ENCODE results near the gene PAEP.
"Not testable (repeated sequence)": the region's sequence is repeated elsewhere in the genome, so short reads cannot be mapped to it uniquely, and the experiment has no call there.

PAEP gene

DNA sequence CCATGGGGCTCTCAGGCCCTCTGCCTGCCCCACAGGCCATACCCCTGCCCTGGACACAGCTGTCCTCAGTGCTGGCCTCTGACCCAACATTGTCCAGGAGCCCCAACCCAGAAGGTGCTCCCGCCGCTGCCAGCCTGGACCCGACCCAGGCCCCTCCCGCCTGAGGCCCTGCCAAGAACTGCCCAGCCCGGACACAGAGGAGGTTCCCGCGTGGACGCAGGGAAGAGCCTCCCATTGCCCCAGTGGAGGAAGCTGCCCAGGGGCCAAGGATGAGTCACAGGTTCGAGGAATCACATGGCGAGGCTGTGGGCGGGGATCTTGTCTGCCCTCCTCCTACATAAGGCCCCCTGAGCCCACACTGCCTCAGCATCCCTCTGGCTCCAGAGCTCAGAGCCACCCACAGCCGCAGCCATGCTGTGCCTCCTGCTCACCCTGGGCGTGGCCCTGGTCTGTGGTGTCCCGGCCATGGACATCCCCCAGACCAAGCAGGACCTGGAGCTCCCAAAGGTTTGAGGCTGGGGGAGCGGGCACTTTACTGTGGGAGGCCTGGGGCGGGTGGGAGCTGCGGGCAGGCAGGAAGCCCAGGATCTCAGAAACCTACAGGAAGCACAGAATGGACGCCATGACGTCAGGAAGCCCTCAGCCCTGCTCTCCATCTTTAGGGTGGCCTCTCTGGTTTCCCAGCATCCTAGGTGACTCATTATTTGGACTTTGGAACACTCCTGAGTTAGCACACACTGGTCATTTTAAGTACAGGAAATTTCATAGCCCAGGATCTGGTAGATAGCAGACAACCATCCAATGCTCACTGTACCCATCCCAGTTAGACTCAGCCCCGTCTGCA is at the start of gene PAEP:
TSS of gene PAEP (plus strand) at position 366 of the 844 bp plus-strand sequence.
- no peak for DNase-seq

DNA sequence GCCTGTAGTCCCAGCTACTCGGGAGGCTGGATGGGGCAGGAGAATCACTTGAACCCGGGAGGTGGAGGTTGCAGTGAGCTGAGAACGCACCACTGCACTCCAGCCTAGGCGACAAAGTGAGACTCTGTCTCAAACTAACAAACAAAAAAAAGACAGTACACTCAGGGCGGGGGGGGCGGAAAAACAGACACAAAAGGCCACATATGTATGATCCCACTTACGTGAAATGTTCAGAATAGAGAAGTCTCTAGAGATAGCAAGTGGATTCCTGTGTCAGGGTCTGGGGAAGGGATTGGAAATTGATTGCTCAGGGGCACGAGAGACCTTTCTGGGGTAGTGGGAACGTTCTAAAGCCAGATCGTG is 49.3 kb upstream of the PAEP start:
- DNase-seq = no peak

DNA sequence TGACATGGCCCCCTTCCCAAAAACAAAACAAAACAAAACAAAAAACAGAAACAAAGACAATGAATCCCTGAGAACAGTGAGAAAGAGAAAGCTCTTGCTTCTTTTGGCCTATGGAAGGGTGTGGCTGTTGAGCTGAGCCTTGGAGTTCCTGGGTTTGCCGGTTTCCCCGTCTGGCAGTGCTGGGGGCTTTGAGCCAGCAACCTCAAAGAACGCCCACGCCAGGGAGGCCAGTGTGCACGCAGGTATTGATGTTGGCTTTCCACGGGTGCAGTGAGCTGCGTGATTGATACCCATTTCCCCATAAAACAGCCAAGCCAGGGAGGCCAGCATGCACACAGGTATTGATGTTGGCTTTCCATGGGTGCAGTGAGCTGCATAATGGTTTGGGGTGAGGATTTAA is 48.7 kb upstream of the PAEP start:
- no peak for DNase-seq

DNA sequence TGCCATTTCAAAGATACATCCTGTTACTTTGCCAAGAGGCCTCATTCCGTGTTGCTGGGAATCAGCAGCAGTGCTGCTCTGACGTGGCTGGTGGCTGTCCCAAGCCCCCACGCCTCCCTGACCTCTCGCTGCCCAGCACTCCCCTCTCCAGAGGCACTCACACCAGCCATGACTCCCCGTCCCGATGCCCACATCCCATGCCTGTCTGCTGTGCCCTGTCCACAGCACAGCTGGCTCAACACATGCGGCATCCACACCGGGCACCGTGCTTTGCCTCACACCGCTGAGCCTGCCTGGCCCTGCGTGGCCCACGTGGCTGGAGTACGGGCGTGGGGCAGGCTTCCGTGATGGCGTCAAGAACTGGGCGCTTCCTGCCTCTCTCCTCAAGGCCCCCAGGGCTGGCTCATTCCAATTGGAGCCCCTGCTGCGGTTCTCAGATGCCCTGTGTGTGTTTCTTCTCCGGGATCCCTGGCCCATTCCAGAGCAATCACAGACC is 48.2 kb upstream of the PAEP start:
- no peak for DNase-seq

DNA sequence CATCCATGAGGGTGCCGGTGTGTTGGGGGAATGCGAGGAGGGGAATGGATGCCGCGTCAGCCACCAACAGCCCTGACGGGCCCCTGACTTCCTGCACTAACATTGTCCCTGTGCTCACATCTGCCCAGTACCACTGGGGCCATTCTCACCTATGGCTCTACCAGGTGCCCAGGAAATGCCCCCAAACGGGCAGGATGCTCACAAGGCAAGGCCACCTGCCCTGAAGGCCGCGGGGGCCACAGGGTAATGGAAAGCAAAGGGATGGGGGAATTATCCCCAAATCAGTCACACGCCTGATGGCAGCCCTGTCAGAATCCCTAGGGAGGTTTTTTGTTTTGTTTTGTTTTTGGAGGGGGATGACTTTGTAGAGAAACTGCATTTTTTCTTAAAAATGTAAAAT is 47.6 kb upstream of the PAEP start:
- not testable (repeated sequence) for DNase-seq

DNA sequence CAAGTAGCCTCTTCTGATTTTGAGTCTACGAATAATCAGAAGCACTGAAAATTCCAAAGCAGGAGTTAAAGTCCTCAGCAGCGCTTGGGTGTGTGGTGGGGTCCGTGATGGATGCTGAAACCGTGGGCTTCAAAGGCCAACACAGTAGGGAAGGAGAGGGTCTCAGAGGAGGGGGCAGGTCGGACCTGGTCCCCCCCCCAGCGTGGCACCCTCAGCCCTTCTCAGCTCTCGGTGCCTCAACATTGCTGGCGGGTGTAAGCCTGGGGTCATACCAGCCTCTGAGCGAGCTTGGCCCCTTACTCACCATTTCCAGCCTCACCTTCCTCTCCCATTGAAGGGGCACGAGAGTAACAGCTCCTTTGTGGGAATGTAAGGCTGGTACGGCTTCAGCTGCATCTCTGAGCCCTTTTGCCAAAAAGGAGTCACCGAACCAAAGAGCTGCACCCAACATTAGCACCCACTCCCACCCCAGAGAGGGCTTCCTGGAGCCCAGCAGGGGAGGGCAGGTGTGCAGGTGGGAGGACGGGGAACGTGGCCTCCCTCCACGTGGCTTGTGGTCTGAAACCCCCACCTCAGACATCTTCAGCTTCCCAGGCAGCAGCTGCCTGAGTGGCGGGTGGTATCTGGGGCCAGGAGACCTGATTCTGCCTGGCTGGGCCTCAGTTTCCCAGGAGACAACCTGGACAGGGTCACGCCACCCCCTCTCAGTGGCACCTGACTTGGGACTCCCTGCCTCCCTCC is 47.0 kb upstream of the PAEP start:
- no peak for DNase-seq

DNA sequence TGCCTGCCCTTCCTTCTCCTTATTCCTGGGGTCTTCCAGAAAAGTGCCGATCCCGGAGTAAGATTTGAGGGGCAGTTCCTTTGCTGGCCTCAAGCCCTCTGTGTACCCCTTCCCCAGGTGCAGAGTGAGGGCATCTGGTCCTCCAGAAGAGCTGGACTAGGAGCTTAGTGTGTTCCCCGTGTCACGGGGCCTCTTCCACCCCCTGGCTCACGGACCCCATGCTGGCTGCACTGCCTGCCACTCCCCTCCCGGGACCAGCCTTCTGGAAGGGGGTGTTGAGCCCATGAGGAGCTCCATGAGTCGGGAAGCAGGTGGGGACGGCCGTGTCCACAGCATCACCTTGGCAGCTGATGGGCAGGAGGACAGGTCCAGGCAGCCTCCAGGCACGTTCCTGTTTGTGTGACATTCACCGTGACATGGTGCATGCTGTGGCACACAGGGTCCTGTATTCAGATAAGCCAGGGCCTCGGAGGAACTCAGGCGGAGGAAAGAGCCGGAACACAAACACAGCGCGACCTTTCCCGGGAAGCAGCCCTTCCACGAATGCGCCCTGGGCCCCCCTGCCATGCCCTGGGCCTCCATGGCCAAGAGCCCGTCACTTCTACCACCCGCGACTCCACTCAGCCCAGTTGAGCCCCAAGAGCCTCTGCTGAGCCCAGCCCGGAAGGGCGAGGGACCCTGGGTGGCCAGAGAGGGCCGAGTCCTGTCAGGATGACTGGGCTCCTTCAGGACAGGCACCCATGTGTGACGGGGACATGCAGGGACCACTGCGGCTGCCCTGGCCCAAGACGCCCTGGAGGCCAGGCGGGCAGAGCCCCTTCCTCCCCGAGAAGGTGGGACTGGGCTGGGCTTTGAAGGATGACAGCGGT is 46.2 kb upstream of the PAEP start:
- no peak for DNase-seq

DNA sequence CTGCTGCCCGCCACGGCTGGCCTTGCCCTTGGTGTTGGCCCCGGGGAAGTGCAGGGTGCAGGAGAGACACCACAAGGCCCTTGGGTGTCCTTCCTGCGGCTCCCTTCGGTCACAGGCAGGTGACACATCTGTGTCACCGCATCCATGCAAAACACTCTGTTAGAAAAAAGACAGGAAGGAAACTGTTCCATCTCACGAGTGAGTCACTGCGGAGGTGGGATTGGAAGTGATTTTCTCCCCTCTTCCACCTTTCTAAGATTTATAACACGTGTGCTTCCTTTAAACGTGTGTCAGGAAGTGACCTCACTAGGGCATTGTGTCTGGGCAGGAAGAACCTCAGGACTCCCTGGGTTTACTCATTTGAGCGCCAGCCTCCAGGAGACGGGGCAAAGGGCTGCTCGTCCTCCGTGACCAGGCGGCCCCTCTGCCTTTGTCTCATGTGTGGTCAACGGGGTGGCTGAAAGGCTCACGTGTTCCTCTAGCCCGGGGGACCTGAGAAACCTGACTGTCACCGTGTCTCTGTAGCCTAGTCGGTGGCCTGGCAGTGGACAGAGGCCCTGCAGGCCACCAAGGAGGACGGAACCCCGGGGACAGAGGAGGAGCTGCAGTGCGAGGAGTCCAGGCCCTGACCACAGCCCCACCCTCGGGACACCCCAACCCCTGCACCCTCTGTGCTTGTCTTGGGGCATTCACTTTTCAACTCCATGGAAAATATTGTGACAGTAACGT is 45.3 kb upstream of the PAEP start:
- no peak for DNase-seq

DNA sequence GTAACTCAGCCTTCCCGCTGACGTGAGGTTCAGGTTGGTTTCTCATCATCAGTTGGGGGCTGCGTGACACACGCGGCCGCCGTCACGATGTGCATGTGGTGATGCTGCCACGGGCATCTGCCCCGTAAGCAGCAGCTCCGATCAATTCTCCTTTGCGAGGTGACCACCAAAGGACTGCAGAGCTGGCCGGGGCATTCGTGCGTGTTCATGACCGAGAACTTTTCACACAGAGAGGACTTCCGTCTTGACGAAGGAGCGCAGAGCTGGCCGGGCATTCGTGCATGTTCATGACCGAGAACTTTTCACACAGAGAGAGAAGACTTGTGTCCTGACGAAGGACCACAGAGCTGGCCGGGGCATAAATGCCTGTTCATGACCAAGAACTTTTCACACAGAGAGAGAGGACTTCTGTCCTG is 44.1 kb upstream of the PAEP start:
- DNase-seq = no peak

DNA sequence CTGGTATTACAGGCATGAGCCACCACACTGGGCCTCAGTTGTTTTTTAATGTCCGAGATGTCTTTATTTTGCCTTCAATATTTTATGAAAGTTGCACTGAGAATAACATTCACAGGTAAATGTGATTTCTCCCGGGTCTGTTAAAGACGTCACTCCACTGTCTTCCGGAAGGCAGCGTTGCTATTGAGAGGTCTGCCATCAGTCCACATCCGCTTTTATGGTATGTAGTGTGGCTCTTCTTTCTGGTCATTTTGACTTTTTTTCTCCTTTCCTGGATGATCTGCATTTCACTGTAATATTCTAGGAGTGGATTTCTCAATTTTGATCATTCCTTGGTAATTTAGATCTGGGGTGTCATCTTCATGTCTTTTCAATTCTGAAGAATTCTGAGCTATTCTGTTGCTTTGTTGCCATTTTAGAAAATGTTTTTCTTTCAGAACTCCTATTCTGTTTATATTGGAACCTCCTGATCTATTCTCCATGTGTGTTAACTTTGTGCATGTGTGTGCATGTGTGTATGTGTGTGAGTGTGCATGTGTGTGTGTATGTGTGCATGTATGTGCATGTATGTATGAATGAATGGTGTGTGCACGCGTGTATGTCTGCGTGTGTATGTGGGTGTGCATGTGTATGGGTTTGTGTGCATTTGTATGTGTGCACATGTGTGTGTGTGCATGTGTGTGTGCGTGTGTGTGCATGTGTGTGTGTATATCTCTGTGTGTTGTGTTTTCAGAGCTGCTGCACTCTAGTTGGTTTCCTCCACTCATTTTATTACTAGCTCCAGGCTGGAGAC is 42.2 kb upstream of the PAEP start:
- no peak for DNase-seq

DNA sequence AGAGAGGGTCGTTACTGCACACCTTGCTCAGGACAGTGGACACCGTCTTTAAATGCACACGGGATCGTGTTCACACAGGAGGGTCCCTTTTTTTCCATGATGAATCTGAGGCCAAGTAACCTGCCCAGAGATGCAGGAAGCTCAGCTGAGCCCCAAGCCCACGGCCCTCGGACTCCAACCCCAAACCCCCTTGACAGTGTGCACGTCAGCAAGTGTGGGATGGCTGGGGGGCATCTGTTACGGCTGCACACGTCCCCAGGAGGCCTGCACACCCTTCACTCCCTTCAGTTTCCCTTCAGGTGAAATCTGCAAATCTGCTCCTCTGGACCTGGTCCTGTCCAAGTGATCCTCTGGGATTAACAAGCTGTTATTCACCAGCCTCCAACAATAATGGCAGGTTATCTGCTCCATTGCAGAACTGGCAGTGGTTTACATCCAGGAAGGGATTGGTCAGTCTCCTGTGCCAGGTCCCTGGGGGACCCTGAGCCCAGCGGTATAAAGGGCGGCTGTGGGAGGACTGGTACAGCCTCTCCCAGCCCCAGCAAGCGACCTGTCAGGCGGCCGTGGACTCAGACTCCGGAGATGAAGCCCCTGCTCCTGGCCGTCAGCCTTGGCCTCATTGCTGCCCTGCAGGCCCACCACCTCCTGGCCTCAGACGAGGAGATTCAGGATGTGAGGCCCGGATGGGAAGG is 40.5 kb upstream of the PAEP start, which contains the start of gene LCN1:
TSS of gene LCN1 (plus strand) at position 525 of the 692 bp plus-strand sequence. CDS start at position 583, 58 bp downstream.
- DNase-seq = no peak

DNA sequence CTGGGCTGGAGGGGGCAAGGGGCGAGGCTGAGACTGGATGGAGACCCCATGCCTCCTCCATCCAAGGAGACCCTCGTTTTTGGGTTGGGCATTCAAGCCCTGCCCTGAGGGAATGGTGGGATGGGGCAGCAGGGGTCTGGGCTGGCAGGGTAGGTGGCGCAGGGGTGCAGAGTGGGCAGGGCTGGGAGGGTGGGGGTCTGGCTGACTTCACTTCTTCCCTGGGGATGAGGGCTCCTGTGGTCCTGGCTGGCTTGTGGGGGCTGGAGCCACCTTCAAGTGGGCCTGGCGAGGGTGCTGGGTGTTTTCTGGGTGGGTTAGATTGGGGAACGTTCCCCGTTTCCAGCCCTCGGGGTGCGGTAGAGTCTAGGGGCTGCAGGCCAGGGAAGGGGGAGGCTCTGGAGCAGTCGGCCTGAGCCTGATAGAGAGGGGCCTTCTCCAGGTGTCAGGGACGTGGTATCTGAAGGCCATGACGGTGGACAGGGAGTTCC is 39.9 kb upstream of the PAEP start:
- no peak for DNase-seq

DNA sequence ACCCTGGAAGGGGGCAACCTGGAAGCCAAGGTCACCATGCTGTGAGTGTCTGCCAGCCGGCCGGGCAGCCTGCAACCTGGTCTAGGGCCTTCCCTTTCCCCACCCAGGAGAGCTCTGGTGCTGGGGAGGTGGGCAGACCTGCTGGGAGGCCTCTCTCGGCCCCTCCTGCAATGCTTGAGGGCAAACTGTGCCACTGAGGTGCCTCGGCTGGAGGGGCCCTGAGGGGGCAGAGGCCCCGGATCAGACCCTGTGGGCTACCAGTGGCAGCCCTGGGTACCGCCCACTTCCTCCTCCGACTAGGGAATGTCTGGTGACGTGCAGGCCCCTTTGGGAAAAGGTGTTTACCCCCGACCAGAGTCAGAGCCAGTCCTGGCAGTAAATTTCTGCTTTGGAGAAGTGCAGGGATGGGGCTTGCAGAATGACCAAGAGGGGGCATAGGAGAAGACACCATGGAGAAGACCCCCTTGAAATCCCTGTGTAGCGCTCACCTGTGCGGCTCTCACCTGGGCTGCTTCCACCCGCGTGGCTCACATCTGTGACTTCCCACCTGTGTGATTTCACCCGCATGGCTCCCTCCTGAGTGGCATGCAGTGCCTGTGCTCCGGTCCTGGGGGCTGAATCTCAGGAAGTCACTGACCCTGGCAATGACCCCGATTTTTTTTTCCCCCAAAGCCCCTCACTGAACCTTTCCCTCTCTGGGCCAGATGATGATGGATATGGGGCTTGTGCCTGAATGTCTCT is 39.2 kb upstream of the PAEP start:
- DNase-seq = no peak

DNA sequence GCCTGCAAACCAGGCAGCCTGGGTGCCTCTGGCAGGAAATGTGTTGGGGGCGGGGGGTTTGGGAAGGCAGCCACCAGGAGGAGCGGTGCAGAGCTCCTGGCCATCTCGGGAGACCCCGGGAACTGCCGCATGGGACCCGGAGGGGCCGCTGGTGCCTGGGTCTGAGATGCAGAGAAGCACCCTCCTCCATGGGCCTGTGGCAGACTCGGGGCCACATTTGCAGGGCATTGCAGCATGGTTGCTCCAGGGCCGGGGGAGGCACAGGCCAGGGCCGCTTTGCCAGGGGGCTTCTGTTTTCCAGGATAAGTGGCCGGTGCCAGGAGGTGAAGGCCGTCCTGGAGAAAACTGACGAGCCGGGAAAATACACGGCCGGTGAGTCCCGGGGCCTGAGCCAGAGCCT is 38.6 kb upstream of the PAEP start:
- no peak for DNase-seq

DNA sequence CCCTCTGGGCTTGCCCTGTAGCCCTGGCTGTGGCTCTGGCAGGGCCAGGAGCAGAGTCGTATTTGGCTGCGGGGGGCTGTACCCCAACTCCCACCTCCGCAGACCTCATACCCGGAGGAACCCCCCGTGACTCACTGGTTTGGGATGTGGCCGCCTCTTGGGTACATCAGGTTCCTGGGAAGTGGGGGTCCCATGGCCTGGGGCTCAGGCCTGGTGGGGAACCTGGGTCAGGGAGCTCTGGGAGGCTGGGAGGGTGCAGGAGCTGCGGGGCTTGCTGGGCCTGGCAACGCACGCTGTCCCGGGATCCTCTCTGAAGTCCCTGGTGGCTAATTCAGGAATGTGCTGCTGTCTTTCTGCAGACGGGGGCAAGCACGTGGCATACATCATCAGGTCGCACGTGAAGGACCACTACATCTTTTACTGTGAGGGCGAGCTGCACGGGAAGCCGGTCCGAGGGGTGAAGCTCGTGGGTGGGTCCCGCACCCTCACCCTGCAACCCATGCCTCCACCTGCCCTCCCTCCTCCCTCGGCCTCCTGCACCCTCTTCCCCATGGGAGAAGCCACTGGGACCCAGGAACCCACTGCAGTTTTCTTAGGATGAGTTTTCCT is 37.9 kb upstream of the PAEP start:
- DNase-seq = no peak

DNA sequence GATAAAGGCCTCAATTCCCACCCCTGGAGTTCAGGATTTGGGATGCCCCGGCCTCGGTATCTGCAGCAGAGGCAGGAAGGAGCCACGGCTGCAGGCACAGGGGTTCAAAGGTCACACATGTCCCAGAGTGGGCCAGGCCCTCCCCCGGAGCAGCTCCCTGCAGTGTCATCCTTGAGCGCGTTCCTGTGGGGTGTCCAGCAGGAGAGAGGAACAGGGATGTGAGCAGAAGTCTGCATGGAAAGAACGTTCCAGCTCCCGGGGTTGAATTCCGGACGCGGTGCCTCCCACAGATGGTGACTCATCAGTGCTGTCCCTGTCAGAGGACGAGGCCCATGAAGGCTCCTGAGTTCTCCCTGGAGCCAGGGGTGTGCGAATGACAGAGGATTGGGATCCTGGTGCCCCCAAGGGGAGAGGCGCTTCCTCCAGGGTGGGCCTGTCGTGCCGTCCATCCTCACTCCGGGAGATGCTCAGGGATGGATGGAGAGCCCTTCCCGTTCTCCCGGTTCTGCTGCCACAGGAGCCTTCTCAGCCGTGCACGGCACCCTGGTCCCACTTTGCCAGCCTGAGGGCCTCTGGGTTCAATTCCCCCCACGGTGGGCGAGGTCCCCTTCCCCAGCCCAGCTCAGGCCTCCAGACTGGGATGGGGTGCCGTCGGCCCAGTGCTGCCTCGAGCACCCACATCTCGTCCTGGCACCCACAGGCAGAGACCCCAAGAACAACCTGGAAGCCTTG is 37.3 kb upstream of the PAEP start:
- DNase-seq = no peak

DNA sequence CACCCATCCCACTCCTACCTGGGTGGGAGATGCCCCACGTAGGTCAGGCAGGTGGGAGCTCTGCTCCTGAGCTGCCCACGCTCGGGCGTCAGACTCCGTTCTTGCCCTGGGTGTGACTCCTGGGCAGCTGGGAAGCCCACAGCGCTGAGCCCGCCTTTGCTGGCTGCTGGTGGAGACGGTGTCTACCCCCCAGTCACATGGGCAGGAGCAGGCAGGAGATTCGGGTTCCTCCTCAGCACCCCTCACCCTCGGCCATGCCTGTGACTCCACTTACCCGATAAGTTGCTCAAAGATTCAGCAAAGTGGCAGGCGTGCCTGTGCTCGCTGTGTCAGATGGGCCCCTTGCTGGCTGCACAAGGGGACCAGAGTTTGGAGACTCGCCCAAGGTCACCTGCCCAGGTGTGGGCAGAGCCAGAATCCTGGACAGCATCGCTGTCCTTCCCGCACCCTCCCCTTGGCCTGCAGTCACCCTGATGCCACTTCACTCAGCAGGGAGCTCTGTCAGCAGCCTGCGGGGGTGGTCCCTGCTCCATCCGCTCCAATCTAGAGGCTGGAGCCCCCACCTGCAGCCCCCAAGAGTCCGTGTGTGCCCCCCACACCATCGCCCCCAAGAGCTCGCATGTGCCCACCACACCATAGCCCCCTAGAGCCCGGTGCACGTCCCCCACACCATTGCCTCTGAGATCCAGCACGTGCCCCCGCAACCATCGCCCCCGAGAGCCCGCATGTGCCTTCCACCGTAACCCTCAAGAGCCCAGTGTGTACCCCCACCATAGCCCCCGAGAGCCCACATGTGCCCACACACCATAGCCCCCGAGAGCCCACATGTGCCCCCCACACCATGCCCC is 36.1 kb upstream of the PAEP start:
- DNase-seq = no peak

All from NK-92 treated with Interleukin-12 subunit alpha and Interleukin-12 subunit beta, amount 100 ng/mL, for 24 hours (cell line).